A673 (cell line): ENCODE results near the gene CMTM1. TPM values are rescaled to one million over a fixed set of nuclear protein-coding genes. Genes with fewer than 3 reads are reported as not detected.

ENCODE experiments used
- BruUV-seq: library from RNA; stranded (reverse); fragments of 400-500 nt; replicated peaks from 2 replicates; lab custom pipeline; 2021; lab: Mats Ljungman, UMichigan
- CTCF ChIA-PET: fragments of 300-600 bp; sonication (Branson Sonifier 250); formaldehyde crosslinking; loops from one replicate; lab custom pipeline; 2022; ENCODE audit warnings: antibody characterized with exemption; lab: Charles Lee
- POLR2A ChIA-PET: fragments of 300-600 bp; sonication (Branson Sonifier 250); formaldehyde crosslinking; loops from one replicate; lab custom pipeline; 2022; ENCODE audit warnings: antibody characterized with exemption; ENCODE audit not compliant: low non-redundant PET; lab: Charles Lee
- DNase-seq: peaks from one replicate; pipeline ENCODE4 v3.0.0-alpha.2; 2015; ENCODE audit warnings: low spot score
- H3K27ac ChIP-seq: fragments of 200-600 bp; sonication (generic); 2 replicates; pipeline ENCODE4 v1.5.1; 2016; ENCODE audit warnings: mixed run types, low read depth, mild to moderate bottlenecking, mixed read lengths, antibody characterized with exemption, low read length; ENCODE audit not compliant: poor library complexity, severe bottlenecking
- H3K27me3 ChIP-seq: fragments of 200-600 bp; sonication (generic); replicated peaks from 2 replicates; pipeline ENCODE4 v1.6.1; 2017; ENCODE audit warnings: mixed run types, low read depth, mild to moderate bottlenecking, mixed read lengths, antibody characterized with exemption, low read length; ENCODE audit not compliant: insufficient read depth, poor library complexity
- H3K36me3 ChIP-seq: fragments of 200-600 bp; sonication (generic); 2 replicates; pipeline ENCODE4 v1.6.1; 2016; ENCODE audit warnings: mixed run types, mild to moderate bottlenecking, mixed read lengths, antibody characterized with exemption, low read length; ENCODE audit not compliant: insufficient read depth, poor library complexity, severe bottlenecking
- H3K4me1 ChIP-seq: fragments of 200-600 bp; sonication (generic); 2 replicates; pipeline ENCODE4 v1.6.1; 2017; ENCODE audit warnings: mixed run types, mild to moderate bottlenecking, mixed read lengths, antibody characterized with exemption, low read length; ENCODE audit not compliant: insufficient read depth, poor library complexity, severe bottlenecking
- H3K4me3 ChIP-seq: fragments of 200-600 bp; sonication (generic); 2 replicates; pipeline ENCODE4 v1.5.1; 2016; ENCODE audit warnings: low read depth, mixed run types, mild to moderate bottlenecking, mixed read lengths, low read length; ENCODE audit not compliant: poor library complexity, severe bottlenecking
- H3K9me3 ChIP-seq: fragments of 200-600 bp; sonication (generic); 2 replicates; pipeline ENCODE4 v1.6.1; 2016; ENCODE audit warnings: mixed run types, low read depth, mild to moderate bottlenecking, mixed read lengths, antibody characterized with exemption, low read length; ENCODE audit not compliant: poor library complexity, severe bottlenecking
- CTCF ChIP-seq: fragments of 300-800, 200-600 bp; sonication (generic); conservative IDR thresholded peaks from 2 replicates; pipeline ENCODE4 v1.5.1; 2017; ENCODE audit warnings: low read depth, mild to moderate bottlenecking, antibody characterized with exemption, low read length, moderate library complexity, mixed read lengths
- EZH2 ChIP-seq: fragments of 200-600 bp; sonication (generic); IDR thresholded peaks from 2 replicates; pipeline ENCODE4 v1.6.1; 2017; ENCODE audit warnings: borderline replicate concordance, low read depth, mild to moderate bottlenecking, mixed read lengths, antibody characterized with exemption, low read length; ENCODE audit not compliant: poor library complexity, severe bottlenecking
- intact Hi-C: fragments of 100-400 bp; cut with micrococcal nuclease; formaldehyde crosslinking; loops from one replicate; pipeline ENCODE4 v1.10.0; 2022; ENCODE audit not compliant: unreplicated experiment
- total RNA-seq: library from RNA; stranded (reverse); gene quantifications from 2 replicates; pipeline ENCODE4 v1.2.3, GENCODE V29; 2021

The CMTM1 gene
- total RNA-seq, 1 experiment from 2014 or later: 7.1 TPM

- no TSS peak for BruUV-seq
- Histone ChIP-seq H3K4me1 (peaks cover 19% of the 10 kb centered on the region), H3K36me3 (peaks cover under 1% of the 10 kb centered on the region), H3K9me3 (no peaks in the 10 kb centered on the region), H3K4me3 (peak overlapping the region; percentile 42), H3K27me3 (no peaks in the 10 kb centered on the region), H3K27ac (no peak overlapping the region)
- intact Hi-C loops: no loop called here
- TF ChIP-seq EZH2 (no peak), CTCF (no peak)
- no peak for DNase-seq
- CTCF ChIA-PET: no interaction called here
- POLR2A ChIA-PET: no interaction called here
Measured at GRCh38 chr16:66553223-66553622, 13.0 kb upstream of the CMTM1 start.

- no peaks in the 10 kb centered on the region for H3K9me3 ChIP-seq
- DNase-seq: no peak
- no TSS peak for BruUV-seq
- H3K27ac ChIP-seq: no peak overlapping the region
- CTCF ChIA-PET: no interaction called here
- peaks cover 17% of the 10 kb centered on the region for H3K4me1 ChIP-seq
- POLR2A ChIA-PET: no interaction called here
- H3K4me3 ChIP-seq: no peak overlapping the region
- H3K27me3 ChIP-seq: no peaks in the 10 kb centered on the region
- H3K36me3 ChIP-seq: peaks cover 7% of the 10 kb centered on the region
- TF ChIP-seq CTCF: no peak
- no peak for TF ChIP-seq EZH2
- intact Hi-C loops: no loop called here
Measured at GRCh38 chr16:66554021-66554420, 12.2 kb upstream of the CMTM1 start.

GRCh38 chr16:66554495-66554894 is 11.7 kb upstream of the CMTM1 start:
- ChIA-PET CTCF (no interaction called here), POLR2A (no interaction called here)
- no peak for DNase-seq
- H3K27me3 ChIP-seq: no peaks in the 10 kb centered on the region
- no peak overlapping the region for H3K27ac ChIP-seq
- peaks cover 12% of the 10 kb centered on the region for H3K4me1 ChIP-seq
- peaks cover 7% of the 10 kb centered on the region for H3K36me3 ChIP-seq
- TF ChIP-seq CTCF (no peak), EZH2 (no peak)
- intact Hi-C loops: no loop called here
- no peak overlapping the region for H3K4me3 ChIP-seq
- H3K9me3 ChIP-seq: no peaks in the 10 kb centered on the region
- BruUV-seq: no TSS peak
